IPS-18c (cell line): ENCODE measurements around the gene ULK4.
"Not testable (repeated sequence)": the region's sequence is repeated elsewhere in the genome, so short reads cannot be mapped to it uniquely, and the experiment has no call there.

Experiments used
- H3K4me3 ChIP-seq: 2 replicates; pipeline ENCODE4 v1.7.0; 2013; ENCODE audit warnings: low read depth, mild to moderate bottlenecking, low read length, moderate library complexity; ENCODE audit not compliant: insufficient read depth
- H3K9me3 ChIP-seq: one replicate; pipeline ENCODE4 v1.6.1; 2013; ENCODE audit warnings: mild to moderate bottlenecking, low read length, moderate library complexity; ENCODE audit not compliant: control insufficient read depth, insufficient read depth

ULK4 gene

GRCh38 chr3:41898631-41899030 is 63.3 kb downstream of the ULK4 start:
- Histone ChIP-seq H3K9me3 (no peaks in the 10 kb centered on the region), H3K4me3 (no peak overlapping the region)

GRCh38 chr3:41893977-41894376 is 67.9 kb downstream of the ULK4 start:
- no peaks in the 10 kb centered on the region for H3K9me3 ChIP-seq
- no peak overlapping the region for H3K4me3 ChIP-seq

DNA sequence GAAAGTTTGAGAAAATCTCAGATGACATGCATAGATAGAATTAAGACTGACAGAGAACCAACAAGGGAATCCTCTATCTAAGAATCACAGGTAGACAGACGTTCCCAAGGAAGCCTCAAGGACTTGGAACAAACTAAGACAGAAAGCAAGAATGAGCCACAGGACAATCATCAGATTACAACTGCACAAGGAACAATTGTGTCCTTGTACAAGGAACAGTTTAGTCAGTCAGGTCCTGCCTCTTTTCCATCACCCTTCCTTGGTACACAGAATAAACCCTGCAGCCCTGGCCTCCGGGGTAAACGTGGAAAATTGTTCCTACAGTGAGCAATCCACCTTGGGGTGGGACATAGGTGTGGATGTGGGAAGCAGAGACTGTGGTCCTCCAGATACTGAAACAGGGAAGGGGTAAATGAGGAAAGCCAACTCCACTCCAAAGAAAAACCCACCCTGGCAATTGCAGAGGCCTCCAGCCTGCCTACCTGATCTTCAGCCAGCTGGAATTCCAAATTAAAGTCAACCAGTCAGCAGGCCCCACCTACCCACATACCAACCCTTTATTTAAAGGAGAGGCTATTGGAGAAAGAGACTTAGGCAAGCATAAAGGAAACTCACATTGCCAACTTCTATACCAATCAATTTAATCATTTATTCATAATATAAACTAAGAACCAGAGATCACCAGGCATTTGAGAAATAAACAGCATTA is 73.4 kb downstream of the ULK4 start:
- no peak overlapping the region for H3K4me3 ChIP-seq
- H3K9me3 ChIP-seq: peaks cover 3% of the 10 kb centered on the region

DNA sequence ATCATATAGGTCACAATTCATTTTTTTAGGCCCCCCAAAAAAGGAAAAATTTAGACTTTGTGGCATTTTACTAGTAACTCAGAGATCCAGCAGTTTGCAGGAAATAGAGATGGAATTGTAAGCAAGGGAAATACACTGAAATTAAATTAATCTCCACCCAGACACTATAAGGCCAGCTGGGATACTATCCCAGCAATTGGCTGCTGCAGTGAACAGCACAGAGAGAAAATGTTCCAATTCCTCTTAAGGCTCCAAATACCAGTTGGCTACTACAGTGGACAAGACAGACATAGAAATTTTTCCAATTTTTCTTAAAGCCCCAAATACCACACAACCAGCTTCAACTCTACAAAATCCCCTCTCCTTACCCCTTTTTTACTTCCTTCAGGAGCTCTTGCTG is 78.9 kb downstream of the ULK4 start:
- Histone ChIP-seq H3K9me3 (peaks cover 3% of the 10 kb centered on the region), H3K4me3 (no peak overlapping the region)

GRCh38 chr3:41881233-41881821 is 80.6 kb downstream of the ULK4 start:
- H3K4me3 ChIP-seq: no peak overlapping the region
- peaks cover 3% of the 10 kb centered on the region for H3K9me3 ChIP-seq

DNA sequence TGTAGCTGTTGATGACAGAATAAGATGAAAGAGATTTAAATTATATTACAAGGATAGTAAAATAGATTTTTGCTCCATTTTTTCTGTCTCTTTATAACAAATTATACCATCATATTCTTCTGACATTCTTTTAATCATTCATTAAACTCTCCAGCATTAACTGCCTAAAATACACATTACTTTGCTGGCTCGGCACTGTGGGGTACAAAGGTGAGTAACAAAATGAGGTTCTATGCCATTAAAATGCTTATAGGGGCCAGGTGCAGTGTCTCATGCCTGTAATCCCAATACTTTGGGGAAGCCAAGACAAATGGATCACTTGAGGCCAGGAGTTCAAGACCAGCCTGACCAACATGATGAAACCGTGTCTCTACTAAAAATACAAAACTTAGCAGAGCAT is 81.5 kb downstream of the ULK4 start:
- H3K9me3 ChIP-seq: no peaks in the 10 kb centered on the region

DNA sequence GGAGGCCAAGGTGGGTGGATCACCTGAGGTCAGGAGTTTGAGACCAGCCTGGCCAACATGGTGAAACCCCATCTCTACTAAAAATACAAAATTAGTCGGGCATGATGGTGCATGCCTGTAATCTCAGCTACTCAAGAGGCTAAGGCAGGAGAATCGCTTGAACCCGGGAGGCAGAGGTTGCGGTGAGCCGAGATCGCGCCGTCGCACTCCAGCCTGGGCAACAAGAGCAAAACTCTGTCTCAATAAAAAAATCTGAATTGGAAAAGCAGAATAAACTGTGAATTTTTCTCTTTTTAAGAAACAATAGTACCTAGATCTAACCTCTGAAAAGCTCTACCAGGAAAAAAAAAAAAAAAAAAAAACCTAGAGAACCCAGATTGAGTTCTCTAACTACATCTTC is 84.2 kb downstream of the ULK4 start:
- H3K4me3 ChIP-seq, H3K9me3 ChIP-seq: not testable (repeated sequence)

More for the DNA sequence above, 81.5 kb downstream of the ULK4 start:
- no peak overlapping the region for H3K4me3 ChIP-seq

- H3K4me3 ChIP-seq: no peak overlapping the region
- H3K9me3 ChIP-seq: no peaks in the 10 kb centered on the region
Observed at GRCh38 chr3:41874022-41874421, 87.9 kb downstream of the ULK4 start.

DNA sequence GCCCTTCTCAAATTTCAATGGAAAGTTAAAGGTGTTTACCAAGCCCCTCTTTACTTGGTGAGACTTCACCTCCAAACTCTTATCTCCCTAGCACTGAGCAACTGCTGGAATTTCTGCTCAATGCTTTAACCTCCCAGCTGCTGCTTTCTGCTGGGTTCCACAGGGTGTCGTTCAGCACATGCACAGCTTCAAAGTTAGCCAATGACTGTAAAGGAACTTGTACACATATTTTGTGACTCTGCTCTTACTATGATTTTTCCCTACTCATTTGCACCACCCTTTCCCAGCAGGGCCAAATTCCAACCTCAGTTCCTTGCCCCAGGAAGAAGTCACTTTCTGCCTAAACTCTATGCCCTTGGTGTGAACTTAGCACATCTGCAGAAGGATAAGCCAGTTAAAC is 89.7 kb downstream of the ULK4 start:
- Histone ChIP-seq H3K4me3 (no peak overlapping the region), H3K9me3 (no peaks in the 10 kb centered on the region)

DNA sequence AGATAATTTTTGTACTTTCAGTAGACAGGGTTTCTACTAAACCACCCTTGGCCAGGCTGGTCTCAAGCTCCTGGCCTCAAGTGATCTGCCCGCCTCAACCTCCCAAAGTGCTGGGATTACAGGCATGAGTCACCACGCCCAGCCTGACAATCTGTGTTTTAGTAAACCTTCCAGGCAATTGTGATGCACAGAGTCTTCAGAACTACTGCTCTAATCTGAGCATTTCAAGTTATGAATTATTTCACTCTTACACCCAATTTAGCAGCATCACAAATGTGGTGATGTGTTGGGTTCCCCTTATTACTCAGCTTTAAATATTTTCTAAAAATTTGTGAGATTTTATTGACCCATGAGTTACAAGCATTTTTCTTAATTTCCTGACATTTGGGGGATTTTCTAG is 94.4 kb downstream of the ULK4 start:
- no peak overlapping the region for H3K4me3 ChIP-seq
- no peaks in the 10 kb centered on the region for H3K9me3 ChIP-seq

DNA sequence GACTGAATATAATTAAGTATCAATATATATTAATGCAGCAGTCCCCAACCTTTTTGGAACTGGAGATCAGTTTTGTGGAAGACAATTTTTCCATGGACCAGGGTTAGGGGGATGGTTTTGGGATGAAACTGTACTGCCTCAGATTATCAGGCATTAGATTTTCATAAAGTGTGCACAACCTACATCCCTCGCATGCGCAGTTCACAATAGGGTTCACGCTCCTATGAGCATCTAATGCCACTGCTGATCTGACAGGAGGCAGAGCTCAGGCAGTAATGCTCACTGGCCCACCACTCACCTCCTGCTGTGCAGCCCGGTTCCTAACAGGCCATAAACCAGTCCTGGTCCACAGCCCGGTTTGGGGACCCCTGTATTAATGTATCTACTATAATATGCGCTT is 95.6 kb downstream of the ULK4 start:
- no peak overlapping the region for H3K4me3 ChIP-seq
- H3K9me3 ChIP-seq: no peaks in the 10 kb centered on the region

- no peaks in the 10 kb centered on the region for H3K9me3 ChIP-seq
- H3K4me3 ChIP-seq: no peak overlapping the region
Observed at GRCh38 chr3:41863024-41863423, 98.9 kb downstream of the ULK4 start.

DNA sequence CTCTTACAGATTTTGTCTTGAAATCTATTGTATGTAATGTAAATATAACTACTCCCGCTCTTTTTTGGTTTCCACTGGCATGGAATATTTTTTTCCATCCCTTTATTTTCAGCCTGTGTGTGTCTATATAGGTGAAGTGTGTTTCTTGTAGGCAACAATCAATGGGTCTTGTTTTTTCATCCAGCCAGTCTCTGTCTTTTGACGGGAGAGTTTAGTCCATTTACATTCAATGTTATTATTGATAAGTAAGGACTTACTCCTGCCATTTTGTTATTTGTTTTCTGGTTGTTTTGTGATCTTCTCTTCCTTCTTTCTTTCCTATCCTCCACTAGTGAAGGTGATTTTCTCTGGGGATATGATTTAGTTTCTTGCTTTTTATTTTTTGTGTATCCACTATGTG is 101.4 kb downstream of the ULK4 start:
- H3K9me3 ChIP-seq, H3K4me3 ChIP-seq: not testable (repeated sequence)

GRCh38 chr3:41854956-41855355 is 106.9 kb downstream of the ULK4 start:
- H3K9me3 ChIP-seq: no peaks in the 10 kb centered on the region
- no peak overlapping the region for H3K4me3 ChIP-seq

GRCh38 chr3:41853540-41854196 is 108.2 kb downstream of the ULK4 start:
- H3K9me3 ChIP-seq: no peaks in the 10 kb centered on the region

GRCh38 chr3:41848753-41849574 is 112.9 kb downstream of the ULK4 start:
- H3K9me3 ChIP-seq: no peaks in the 10 kb centered on the region
- no peak overlapping the region for H3K4me3 ChIP-seq

More at GRCh38 chr3:41853540-41854196, 108.2 kb downstream of the ULK4 start:
- H3K4me3 ChIP-seq: no peak overlapping the region

- Histone ChIP-seq H3K9me3 (no peaks in the 10 kb centered on the region), H3K4me3 (no peak overlapping the region)
Observed at GRCh38 chr3:41847679-41848078, 114.2 kb downstream of the ULK4 start.

GRCh38 chr3:41846850-41847249 is 115.1 kb downstream of the ULK4 start:
- peaks cover 3% of the 10 kb centered on the region for H3K9me3 ChIP-seq
- H3K4me3 ChIP-seq: no peak overlapping the region
